ENCODE measurements around the gene TMEM132D. TPM values are rescaled to one million over a fixed set of nuclear protein-coding genes. Genes with fewer than 3 reads are reported as not detected.

Gene TMEM132D
- total RNA-seq, 2 donors from 2014 or later = 4.4 to 14.2 TPM

DNA sequence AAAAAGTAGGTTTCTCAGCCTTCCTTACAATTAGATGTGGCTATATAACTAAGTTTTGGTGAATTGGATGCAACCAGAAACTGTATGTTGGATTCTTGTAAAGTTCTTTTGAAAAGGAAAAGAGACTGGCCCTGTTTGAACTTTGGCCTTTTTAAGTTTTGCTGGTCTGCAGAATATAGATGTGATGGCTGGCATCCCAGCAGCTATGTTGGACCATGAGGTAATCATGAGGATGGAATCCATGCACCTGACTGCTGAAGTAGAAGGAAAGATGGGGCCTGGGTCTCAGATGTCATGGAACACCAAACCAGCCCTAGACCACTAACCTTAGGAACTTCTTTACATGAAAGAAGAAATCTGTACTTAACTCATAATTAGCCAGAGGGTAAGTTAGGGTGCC lies 568.1 kb downstream of the TMEM132D start:
- no peaks in the 10 kb centered on the region for H3K9me3 ChIP-seq (ENCODE audit: control insufficient read depth, low read length)
- Mint-ChIP-seq H3K4me3 (no peak overlapping the region), H3K27ac (no peak overlapping the region), H3K4me1 (peaks cover 6% of the 10 kb centered on the region), H3K27me3 (ENCODE audit: insufficient read depth) (no peaks in the 10 kb centered on the region), H3K36me3 (ENCODE audit: low read depth) (peaks cover 28% of the 10 kb centered on the region), H3K9me3 (no peaks in the 10 kb centered on the region)
- no peaks in the 10 kb centered on the region for H3K27me3 ChIP-seq (ENCODE audit: control insufficient read depth, insufficient read depth, low read length, poor library complexity, severe bottlenecking)
- no peak for DNase-seq
- no peak overlapping the region for H3K27ac ChIP-seq (ENCODE audit: low read depth, low read length)
- H3K4me3 ChIP-seq (ENCODE audit: low read length) = no peak overlapping the region
- H3K9ac ChIP-seq (ENCODE audit: extremely low read depth, low read length, poor library complexity, severe bottlenecking) = no peak overlapping the region
- H3K36me3 ChIP-seq (ENCODE audit: control insufficient read depth, insufficient read depth, low read length) = no peaks in the 10 kb centered on the region
- TF ChIP-seq, protein P1, sequence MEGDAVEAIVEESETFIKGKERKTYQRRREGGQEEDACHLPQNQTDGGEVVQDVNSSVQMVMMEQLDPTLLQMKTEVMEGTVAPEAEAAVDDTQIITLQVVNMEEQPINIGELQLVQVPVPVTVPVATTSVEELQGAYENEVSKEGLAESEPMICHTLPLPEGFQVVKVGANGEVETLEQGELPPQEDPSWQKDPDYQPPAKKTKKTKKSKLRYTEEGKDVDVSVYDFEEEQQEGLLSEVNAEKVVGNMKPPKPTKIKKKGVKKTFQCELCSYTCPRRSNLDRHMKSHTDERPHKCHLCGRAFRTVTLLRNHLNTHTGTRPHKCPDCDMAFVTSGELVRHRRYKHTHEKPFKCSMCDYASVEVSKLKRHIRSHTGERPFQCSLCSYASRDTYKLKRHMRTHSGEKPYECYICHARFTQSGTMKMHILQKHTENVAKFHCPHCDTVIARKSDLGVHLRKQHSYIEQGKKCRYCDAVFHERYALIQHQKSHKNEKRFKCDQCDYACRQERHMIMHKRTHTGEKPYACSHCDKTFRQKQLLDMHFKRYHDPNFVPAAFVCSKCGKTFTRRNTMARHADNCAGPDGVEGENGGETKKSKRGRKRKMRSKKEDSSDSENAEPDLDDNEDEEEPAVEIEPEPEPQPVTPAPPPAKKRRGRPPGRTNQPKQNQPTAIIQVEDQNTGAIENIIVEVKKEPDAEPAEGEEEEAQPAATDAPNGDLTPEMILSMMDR (conservative IDR thresholded peaks at IDR 0.05) = no peak
- H3K4me1 ChIP-seq (ENCODE audit: control insufficient read depth, insufficient read depth, low read length) = no peaks in the 10 kb centered on the region

GRCh38 chr12:129332286-129332685 lies 571.5 kb downstream of the TMEM132D start:
- H3K4me3 Mint-ChIP-seq = no peak overlapping the region
- no peaks in the 10 kb centered on the region for H3K9me3 ChIP-seq (ENCODE audit: control insufficient read depth, low read length)
- no peaks in the 10 kb centered on the region for H3K4me1 Mint-ChIP-seq

GRCh38 chr12:129331356-129332085 lies 572.3 kb downstream of the TMEM132D start:
- 89 to 100% methylated on average over 2 to 5 of the region's 7 CpGs for WGBS, 2 experiments (ENCODE audit: insufficient coverage in 1 of 2, insufficient read length in 1 of 2)
- no peak overlapping the region for H3K4me3 Mint-ChIP-seq
- TF ChIP-seq, protein P1 (conservative IDR thresholded peaks at IDR 0.05) = no peak

More at GRCh38 chr12:129332286-129332685, 571.5 kb downstream of the TMEM132D start:
- no peak overlapping the region for H3K27ac Mint-ChIP-seq
- H3K36me3 Mint-ChIP-seq (ENCODE audit: low read depth) = peaks cover 25% of the 10 kb centered on the region
- TF ChIP-seq, protein P1 (conservative IDR thresholded peaks at IDR 0.05) = no peak
- no peak overlapping the region for H3K4me3 ChIP-seq (ENCODE audit: low read length)
- H3K27me3 ChIP-seq (ENCODE audit: control insufficient read depth, insufficient read depth, low read length, poor library complexity, severe bottlenecking) = no peaks in the 10 kb centered on the region
- no peak overlapping the region for H3K9ac ChIP-seq (ENCODE audit: extremely low read depth, low read length, poor library complexity, severe bottlenecking)
- no peaks in the 10 kb centered on the region for H3K36me3 ChIP-seq (ENCODE audit: control insufficient read depth, insufficient read depth, low read length)
- H3K4me1 ChIP-seq (ENCODE audit: control insufficient read depth, insufficient read depth, low read length) = no peaks in the 10 kb centered on the region
- no peak overlapping the region for H3K27ac ChIP-seq (ENCODE audit: low read depth, low read length)
- DNase-seq = no peak
- 91 to 100% methylated on average over 2 of the region's 2 CpGs for WGBS, 2 experiments (ENCODE audit: insufficient coverage in 1 of 2, insufficient read length in 1 of 2)
- H3K27me3 Mint-ChIP-seq (ENCODE audit: insufficient read depth) = no peaks in the 10 kb centered on the region
- no peaks in the 10 kb centered on the region for H3K9me3 Mint-ChIP-seq

More at GRCh38 chr12:129331356-129332085, 572.3 kb downstream of the TMEM132D start:
- Histone ChIP-seq H3K27ac (ENCODE audit: low read depth, low read length) (no peak overlapping the region), H3K4me1 (ENCODE audit: control insufficient read depth, insufficient read depth, low read length) (no peaks in the 10 kb centered on the region), H3K36me3 (ENCODE audit: control insufficient read depth, insufficient read depth, low read length) (no peaks in the 10 kb centered on the region), H3K9me3 (ENCODE audit: control insufficient read depth, low read length) (no peaks in the 10 kb centered on the region), H3K27me3 (ENCODE audit: control insufficient read depth, insufficient read depth, low read length, poor library complexity, severe bottlenecking) (no peaks in the 10 kb centered on the region), H3K4me3 (ENCODE audit: low read length) (no peak overlapping the region), H3K9ac (ENCODE audit: extremely low read depth, low read length, poor library complexity, severe bottlenecking) (no peak overlapping the region)
- no peaks in the 10 kb centered on the region for H3K9me3 Mint-ChIP-seq
- no peaks in the 10 kb centered on the region for H3K4me1 Mint-ChIP-seq
- peaks cover 19% of the 10 kb centered on the region for H3K36me3 Mint-ChIP-seq (ENCODE audit: low read depth)
- H3K27ac Mint-ChIP-seq = no peak overlapping the region
- DNase-seq = no peak
- no peaks in the 10 kb centered on the region for H3K27me3 Mint-ChIP-seq (ENCODE audit: insufficient read depth)
